ENCODE measurements around the gene PAIP2B.

PAIP2B gene

DNA sequence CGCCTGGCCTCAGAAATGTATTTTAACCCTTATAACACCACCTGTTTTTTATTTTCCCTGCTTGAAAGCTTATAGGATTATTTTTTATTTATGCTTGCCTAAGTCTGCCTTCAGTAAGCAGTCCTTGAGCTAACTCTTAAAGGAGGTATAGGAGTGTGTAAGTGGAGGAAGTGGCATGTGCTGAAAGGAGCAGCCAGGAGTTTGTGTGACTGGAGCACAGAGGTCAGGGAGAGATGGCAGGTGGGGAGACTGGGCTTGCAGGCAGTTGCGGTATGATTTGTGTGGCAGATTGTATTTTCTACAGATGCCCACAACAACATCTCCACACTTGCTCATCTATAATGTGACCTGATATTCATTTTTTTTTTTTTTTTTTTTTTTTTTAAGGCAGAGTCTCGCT lies 27.2 kb upstream of the PAIP2B start:
- TF ChIP-seq, protein P1, sequence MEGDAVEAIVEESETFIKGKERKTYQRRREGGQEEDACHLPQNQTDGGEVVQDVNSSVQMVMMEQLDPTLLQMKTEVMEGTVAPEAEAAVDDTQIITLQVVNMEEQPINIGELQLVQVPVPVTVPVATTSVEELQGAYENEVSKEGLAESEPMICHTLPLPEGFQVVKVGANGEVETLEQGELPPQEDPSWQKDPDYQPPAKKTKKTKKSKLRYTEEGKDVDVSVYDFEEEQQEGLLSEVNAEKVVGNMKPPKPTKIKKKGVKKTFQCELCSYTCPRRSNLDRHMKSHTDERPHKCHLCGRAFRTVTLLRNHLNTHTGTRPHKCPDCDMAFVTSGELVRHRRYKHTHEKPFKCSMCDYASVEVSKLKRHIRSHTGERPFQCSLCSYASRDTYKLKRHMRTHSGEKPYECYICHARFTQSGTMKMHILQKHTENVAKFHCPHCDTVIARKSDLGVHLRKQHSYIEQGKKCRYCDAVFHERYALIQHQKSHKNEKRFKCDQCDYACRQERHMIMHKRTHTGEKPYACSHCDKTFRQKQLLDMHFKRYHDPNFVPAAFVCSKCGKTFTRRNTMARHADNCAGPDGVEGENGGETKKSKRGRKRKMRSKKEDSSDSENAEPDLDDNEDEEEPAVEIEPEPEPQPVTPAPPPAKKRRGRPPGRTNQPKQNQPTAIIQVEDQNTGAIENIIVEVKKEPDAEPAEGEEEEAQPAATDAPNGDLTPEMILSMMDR (IDR thresholded peaks at IDR 0.05; ENCODE audit: insufficient read depth, low read depth, low read length, missing control alignments) = no peak
- no peak for DNase-seq (ENCODE audit: low read depth)
- no peak overlapping the region for H3K4me3 ChIP-seq (ENCODE audit: low read length)

DNA sequence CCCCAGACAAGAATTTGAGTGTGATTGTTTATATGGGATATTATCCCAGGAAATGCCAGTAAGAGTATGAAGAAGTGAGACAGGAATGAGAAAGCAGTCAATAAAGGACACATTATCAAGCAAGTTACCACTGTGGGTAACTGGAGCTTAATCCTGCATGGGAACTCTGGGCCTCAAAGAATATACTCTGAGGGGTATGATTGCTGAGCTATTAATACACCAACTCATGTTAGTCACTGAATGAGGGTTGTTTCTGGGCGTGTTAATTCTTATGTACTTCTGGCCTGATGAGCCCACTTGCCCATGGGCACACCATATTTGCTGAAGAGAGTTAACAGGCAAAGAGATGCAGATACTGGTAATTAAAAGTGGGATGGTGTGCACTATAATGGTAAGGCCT lies 26.6 kb upstream of the PAIP2B start:
- H3K4me3 ChIP-seq (ENCODE audit: low read length) = no peak overlapping the region
- DNase-seq (ENCODE audit: low read depth) = no peak
- TF ChIP-seq, protein P1 (IDR thresholded peaks at IDR 0.05; ENCODE audit: insufficient read depth, low read depth, low read length, missing control alignments) = no peak

DNA sequence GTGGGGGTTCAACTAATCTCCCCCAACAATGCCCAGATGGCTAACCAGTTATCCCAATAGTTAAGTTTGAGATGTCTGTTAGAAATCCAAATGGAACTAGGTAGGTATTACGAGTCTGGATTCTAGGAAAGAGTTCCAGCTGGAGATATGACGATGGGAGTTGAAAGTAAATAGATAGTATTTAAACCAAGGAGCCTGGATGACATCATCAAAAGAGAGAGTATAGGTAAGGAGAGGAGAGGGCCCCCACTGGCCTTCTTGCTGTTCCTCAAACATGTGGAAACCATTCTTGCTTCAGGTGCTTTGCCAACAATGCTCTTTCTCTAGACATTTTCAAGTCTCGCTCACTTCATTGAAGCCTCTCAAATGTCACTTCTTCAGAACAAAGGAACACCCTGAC lies 26.0 kb upstream of the PAIP2B start:
- TF ChIP-seq, protein P1 (IDR thresholded peaks at IDR 0.05; ENCODE audit: insufficient read depth, low read depth, low read length, missing control alignments) = no peak
- H3K4me3 ChIP-seq (ENCODE audit: low read length) = no peak overlapping the region
- no peak for DNase-seq (ENCODE audit: low read depth)

DNA sequence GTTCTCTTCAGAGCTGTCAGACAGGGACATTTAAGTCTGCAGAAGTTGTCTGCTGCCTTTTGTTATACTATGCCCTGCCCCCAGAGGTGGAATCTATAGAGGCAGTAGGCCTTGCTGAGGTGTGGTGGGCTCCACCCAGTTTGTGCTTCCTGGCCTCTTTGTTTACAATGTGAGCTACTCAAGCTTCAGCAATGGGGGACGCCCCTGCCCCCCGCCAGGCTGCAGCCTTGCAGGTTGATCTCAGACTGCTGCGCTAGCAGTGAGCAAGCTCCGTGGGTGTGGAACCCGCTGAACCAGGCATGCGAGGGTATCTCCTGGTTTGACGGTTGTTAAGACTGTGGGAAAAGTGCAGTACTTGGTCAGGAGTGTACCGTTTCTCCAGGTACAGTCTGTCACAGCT lies 24.0 kb upstream of the PAIP2B start:
- no peak for DNase-seq (ENCODE audit: low read depth)
- no peak overlapping the region for H3K4me3 ChIP-seq (ENCODE audit: low read length)
- TF ChIP-seq, protein P1 (IDR thresholded peaks at IDR 0.05; ENCODE audit: insufficient read depth, low read depth, low read length, missing control alignments) = no peak

DNA sequence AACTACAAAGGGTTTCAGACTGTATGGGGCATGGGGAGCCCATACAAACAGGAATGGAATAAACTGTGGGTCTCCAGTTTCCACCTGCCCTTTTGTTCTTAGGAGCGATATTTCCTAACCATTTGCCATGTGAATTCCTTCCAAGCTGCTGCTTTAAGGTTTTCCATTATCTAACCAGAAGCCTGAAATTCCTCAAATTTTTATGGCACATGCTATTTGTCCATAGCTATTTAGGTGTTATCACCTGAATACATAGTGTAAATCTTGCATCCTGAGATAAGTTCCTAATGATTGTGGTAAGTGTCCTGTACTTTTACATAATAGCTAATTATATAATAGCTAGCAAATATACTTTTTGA lies 17.4 kb upstream of the PAIP2B start:
- TF ChIP-seq, protein P1 (IDR thresholded peaks at IDR 0.05; ENCODE audit: insufficient read depth, low read depth, low read length, missing control alignments) = no peak
- no peak for DNase-seq (ENCODE audit: low read depth)

DNA sequence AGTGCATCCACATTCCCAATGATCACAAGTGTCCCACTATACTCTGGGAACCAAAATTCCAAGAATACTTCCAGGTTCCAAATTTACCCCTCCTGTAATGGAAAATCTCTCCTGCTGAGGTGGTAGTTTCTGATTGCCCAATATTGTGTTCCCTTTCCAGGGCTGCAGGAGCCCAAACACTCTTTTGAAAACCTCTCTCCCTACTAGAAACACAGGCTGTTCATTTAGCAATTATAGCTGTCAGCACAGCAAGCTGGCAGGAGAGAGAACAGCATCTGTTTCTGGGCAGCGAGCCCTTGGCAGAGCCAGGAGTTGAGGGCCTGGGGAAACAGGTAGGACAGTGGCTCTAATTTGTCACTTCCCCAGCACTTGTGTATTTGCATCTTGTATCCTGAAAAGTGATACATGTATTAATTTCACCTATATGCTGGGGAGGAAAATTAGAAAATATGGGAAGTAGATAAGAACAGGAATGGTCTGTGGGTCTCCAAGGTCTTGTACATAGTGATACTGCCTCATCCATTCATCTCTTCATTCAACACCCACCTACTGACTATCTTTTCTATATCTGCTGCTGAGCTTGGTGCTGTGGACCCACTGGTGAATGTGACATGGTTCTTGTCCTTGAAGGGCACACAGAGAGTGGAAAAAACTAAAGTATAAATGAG lies 16.9 kb upstream of the PAIP2B start:
- TF ChIP-seq, protein P1 (IDR thresholded peaks at IDR 0.05; ENCODE audit: insufficient read depth, low read depth, low read length, missing control alignments) = no peak
- H3K4me3 ChIP-seq (ENCODE audit: low read length) = no peak overlapping the region

More for the DNA sequence above, 17.4 kb upstream of the PAIP2B start:
- H3K4me3 ChIP-seq (ENCODE audit: low read length) = no peak overlapping the region

DNA sequence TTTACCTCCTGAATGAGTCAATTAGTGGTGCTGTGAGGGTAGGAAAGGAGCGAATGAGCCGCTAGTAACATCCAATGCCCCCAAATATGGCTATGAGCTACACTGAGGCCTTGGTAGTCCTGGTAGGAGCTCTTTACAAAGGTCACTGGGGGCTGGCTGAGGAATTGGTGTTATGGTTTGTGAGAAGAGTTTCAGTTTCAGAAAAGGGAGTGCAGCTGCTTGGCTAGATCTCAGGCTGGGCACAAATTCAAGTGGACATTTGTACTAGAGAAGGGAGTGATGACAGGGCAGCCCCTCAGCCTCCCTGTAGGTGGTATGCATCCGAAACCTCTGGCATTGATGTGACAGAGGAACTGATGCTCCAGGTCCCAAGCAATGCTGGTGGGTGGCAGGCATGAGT lies 13.9 kb upstream of the PAIP2B start:
- TF ChIP-seq, protein P1 (IDR thresholded peaks at IDR 0.05; ENCODE audit: insufficient read depth, low read depth, low read length, missing control alignments) = no peak
- DNase-seq (ENCODE audit: low read depth) = no peak
- no peak overlapping the region for H3K4me3 ChIP-seq (ENCODE audit: low read length)

More for the DNA sequence above, 16.9 kb upstream of the PAIP2B start:
- DNase-seq (ENCODE audit: low read depth) = no peak

Data from epithelial cell of esophagus (primary cell).